Liver (tissue), 9 donors: ENCODE results near the gene CLCF1. TPM values are rescaled to one million over a fixed set of nuclear protein-coding genes. Genes with fewer than 3 reads are reported as not detected.

Source experiments
- DNase-seq: peaks from one replicate; pipeline ENCODE4 v3.0.0-alpha.2; 2017; ENCODE audit warnings: low spot score
- H3K27ac ChIP-seq, 2 donors: one replicate each; pipeline ENCODE4 v1.7.0; 2013; ENCODE audit warnings: inconsistent platforms in 2 of 2, low read length in 2 of 2, control low read depth in 1 of 2, low read depth in 1 of 2, mild to moderate bottlenecking in 1 of 2
- H3K27me3 ChIP-seq, 4 donors: one replicate each; pipeline versions ENCODE4 v1.6.1 to v1.7.0; 2013; ENCODE audit warnings: low read length in 3 of 4, inconsistent platforms in 1 of 4, mild to moderate bottlenecking in 1 of 4, moderate library complexity in 1 of 4; ENCODE audit not compliant: control insufficient read depth in 4 of 4, insufficient read depth in 4 of 4
- H3K36me3 ChIP-seq, 4 donors: one replicate each; pipeline versions ENCODE4 v1.6.1 to v1.7.0; 2013; ENCODE audit warnings: low read length in 3 of 4, mild to moderate bottlenecking in 3 of 4, low read depth in 1 of 4, moderate library complexity in 1 of 4; ENCODE audit not compliant: control insufficient read depth in 4 of 4, insufficient read depth in 3 of 4
- H3K4me1 ChIP-seq, 4 donors: one replicate each; pipeline versions ENCODE4 v1.6.1 to v1.7.0; 2013; ENCODE audit warnings: low read length in 3 of 4, mild to moderate bottlenecking in 3 of 4, moderate library complexity in 1 of 4; ENCODE audit not compliant: control insufficient read depth in 4 of 4, insufficient read depth in 4 of 4
- H3K4me3 ChIP-seq, 3 donors: one replicate each; pipeline versions ENCODE4 v1.6.1 to v1.7.0; 2013; ENCODE audit warnings: low read length in 3 of 3, control low read depth in 1 of 3, low read depth in 1 of 3, mild to moderate bottlenecking in 1 of 3
- H3K9ac ChIP-seq, 2 donors: one replicate each; pipeline ENCODE4 v1.7.0; 2013; ENCODE audit warnings: low read length in 2 of 2, mild to moderate bottlenecking in 2 of 2, moderate library complexity in 2 of 2, control low read depth in 1 of 2, low read depth in 1 of 2
- H3K9me3 ChIP-seq, 4 donors: one replicate each; pipeline versions ENCODE4 v1.6.1 to v1.7.0; 2013; ENCODE audit warnings: low read length in 3 of 4; ENCODE audit not compliant: control insufficient read depth in 4 of 4
- EGR1 ChIP-seq, 2 donors: IDR thresholded peaks; 2 replicates each; pipeline ENCODE4 v1.6.1; 2016 to 2018; ENCODE audit warnings: antibody characterized with exemption in 2 of 2, low read depth in 2 of 2
- FOXA1 ChIP-seq: IDR thresholded peaks from 2 replicates; pipeline ENCODE4 v1.6.1; 2016; ENCODE audit warnings: antibody characterized with exemption
- FOXA2 ChIP-seq: IDR thresholded peaks from 2 replicates; pipeline ENCODE4 v1.6.1; 2016; ENCODE audit warnings: antibody characterized with exemption
- HNF4A ChIP-seq, 2 donors: conservative IDR thresholded peaks; 2 replicates each; pipeline ENCODE4 v1.6.1; 2016; ENCODE audit warnings: antibody characterized with exemption in 2 of 2, mild to moderate bottlenecking in 2 of 2
- JUND ChIP-seq, 2 donors: IDR thresholded peaks; 2 replicates each; pipeline ENCODE4 v1.6.1; 2016; ENCODE audit warnings: antibody characterized with exemption in 2 of 2
- MAX ChIP-seq: IDR thresholded peaks from 2 replicates; pipeline ENCODE4 v1.6.1; 2016; ENCODE audit warnings: antibody characterized with exemption
- RAD21 ChIP-seq, 2 donors: IDR thresholded peaks; 2 replicates each; pipeline ENCODE4 v1.6.1; 2016; ENCODE audit warnings: antibody characterized with exemption in 2 of 2, mild to moderate bottlenecking in 2 of 2
- REST ChIP-seq: IDR thresholded peaks from 2 replicates; pipeline ENCODE4 v1.6.1; 2016; ENCODE audit warnings: antibody characterized with exemption, mild to moderate bottlenecking
- RXRA ChIP-seq, 2 donors: IDR thresholded peaks; 2 replicates each; pipeline ENCODE4 v1.6.1; 2017 to 2018; ENCODE audit warnings: antibody characterized with exemption in 2 of 2, mild to moderate bottlenecking in 1 of 2
- SP1 ChIP-seq: IDR thresholded peaks from 2 replicates; pipeline ENCODE4 v1.6.1; 2018; ENCODE audit warnings: antibody characterized with exemption, mild to moderate bottlenecking
- TAF1 ChIP-seq: conservative IDR thresholded peaks from 2 replicates; pipeline ENCODE4 v1.6.1; 2016; ENCODE audit warnings: antibody characterized with exemption, mild to moderate bottlenecking
- YY1 ChIP-seq: IDR thresholded peaks from 2 replicates; pipeline ENCODE4 v1.6.1; 2016; ENCODE audit warnings: antibody characterized with exemption, mild to moderate bottlenecking
- ZBTB33 ChIP-seq: IDR thresholded peaks from 2 replicates; pipeline ENCODE4 v1.6.1; 2016; ENCODE audit warnings: antibody characterized with exemption
- WGBS: extraction: QIAGEN DNeasy Blood & Tissue Kit; methylation state at CpG from one replicate; pipeline ENCODE4 v1.1.7; 2013; 5-methylcytosine and 5-hydroxymethylcytosine counted together
- polyA plus RNA-seq, 2 donors: library from polyadenylated mRNA; stranded (reverse) in 1 of 2; unstranded in 1 of 2; fragments of 200-250 nt in 1 of 2; fragments of >200 nt in 1 of 2; fragmentation: Nextera tagmentation in 1 of 2; extraction: Ambion mirVana in 1 of 2; gene quantifications; one replicate each; pipeline versions ENCODE4 v1.2.1 to v1.2.3, GENCODE V29; 2013 to 2015
- total RNA-seq, 2 donors: library from RNA; depleted of rRNA; stranded (reverse); fragments of >200 nt; gene quantifications; one replicate each; pipeline ENCODE4 v1.2.3, GENCODE V29; 2014
- donor health status: healthy.
- donor health status: healthy.
- donor health status: healthy.
- donor health status: healthy.
- donor health status: healthy.

CLCF1 gene
- total and polyA plus RNA-seq, 4 donors = 0.14 to 1.8 (median 0.20) TPM

- Histone ChIP-seq H3K4me1 (peaks cover 5 to 36% (median 20%) of the 10 kb centered on the region in 4 donors), H3K36me3 (peaks cover 20 to 36% (median 22%) of the 10 kb centered on the region in 4 donors)
Observed at GRCh38 chr11:67396587-67397389, 23.4 kb upstream of the CLCF1 start.

GRCh38 chr11:67396259-67396581 lies 22.8 kb upstream of the CLCF1 start:
- H3K4me1 ChIP-seq = peaks cover 5 to 40% (median 21%) of the 10 kb centered on the region in 4 donors
- 95% methylated on average over 7 of the region's 7 CpGs for WGBS
- DNase-seq = no peak
- no peak overlapping the region for H3K9ac ChIP-seq
- H3K36me3 ChIP-seq = peaks cover 20 to 36% (median 22%) of the 10 kb centered on the region in 4 donors
- H3K27me3 ChIP-seq = no peaks in the 10 kb centered on the region
- no peak overlapping the region for H3K4me3 ChIP-seq
- H3K27ac ChIP-seq = no peak overlapping the region
- no peaks in the 10 kb centered on the region for H3K9me3 ChIP-seq
- no peak for TF ChIP-seq SP1
- TF ChIP-seq MAX = no peak
- no peak for TF ChIP-seq JUND (IDR thresholded peaks at IDR 0.05)
- no peak for TF ChIP-seq FOXA1
- TF ChIP-seq EGR1 (IDR thresholded peaks at IDR 0.05; ENCODE audit: low read depth in 2 of 2) = no peak
- TF ChIP-seq ZBTB33 = no peak

More at GRCh38 chr11:67396587-67397389, 23.4 kb upstream of the CLCF1 start:
- TF ChIP-seq FOXA2 (no peak), TAF1 (no peak), RAD21 (IDR thresholded peaks at IDR 0.05) (no peak), SP1 (no peak), YY1 (no peak), RXRA (IDR thresholded peaks at IDR 0.05) (no peak), EGR1 (IDR thresholded peaks at IDR 0.05; ENCODE audit: low read depth in 2 of 2) (no peak), REST (no peak), HNF4A (conservative IDR thresholded peaks at IDR 0.05) (no peak)
- Histone ChIP-seq H3K9ac (no peak overlapping the region), H3K27me3 (no peaks in the 10 kb centered on the region), H3K27ac (no peak overlapping the region), H3K9me3 (no peaks in the 10 kb centered on the region), H3K4me3 (no peak overlapping the region)
- WGBS = 65% methylated on average over 13 of the region's 13 CpGs
- no peak for DNase-seq
